Activated T-cell treated with anti-CD3 and anti-CD28 coated beads for 1 hour (primary cell): ENCODE results near the gene GPBAR1.
A peak's percentile ranks its signal among the peaks of the same experiment; 100 is the strongest.

Experiments
- DNase-seq: peaks from one replicate; pipeline ENCODE4 v3.0.0-alpha.2; 2020; ENCODE audit warnings: low read depth

Gene GPBAR1

DNA sequence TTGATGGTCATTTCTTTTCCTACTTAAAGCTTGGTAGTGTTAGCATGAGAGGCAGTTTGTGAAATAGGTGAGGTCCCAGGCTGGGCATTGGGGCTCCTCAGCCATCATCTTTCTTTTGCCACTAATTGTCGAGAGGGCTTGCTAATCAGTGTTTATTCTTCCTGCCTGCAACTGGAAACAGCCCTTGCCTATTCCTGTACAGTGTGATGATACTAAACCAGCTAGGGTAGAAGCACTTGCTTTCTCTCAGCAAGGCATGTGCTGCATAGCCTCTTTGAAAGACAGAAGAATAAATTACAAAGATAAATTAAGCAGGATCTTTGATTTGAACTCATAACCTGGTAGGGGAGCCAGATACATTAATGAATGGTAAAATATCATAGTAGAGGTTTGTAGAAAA, 16.6 kb upstream of the GPBAR1 start:
- DNase-seq, result no peak

DNA sequence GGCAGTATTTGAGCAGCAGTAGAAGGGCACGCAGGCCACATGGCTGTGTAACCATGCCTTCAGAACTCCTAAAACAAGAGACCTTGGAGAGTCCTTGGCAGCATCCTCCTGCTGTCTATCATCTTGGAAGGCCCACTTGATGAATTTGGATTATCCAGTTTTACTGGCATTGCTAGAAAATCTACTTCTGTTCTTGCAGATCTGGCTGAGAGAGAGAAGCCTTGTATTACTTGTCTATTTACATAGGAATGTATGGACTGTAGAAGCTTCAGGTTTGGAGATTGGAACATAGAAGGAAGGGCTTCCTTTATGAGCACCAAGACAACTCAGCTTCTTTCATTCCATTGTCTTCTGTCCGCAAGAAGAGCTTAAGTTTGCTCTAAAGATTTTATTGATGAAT, 16.1 kb upstream of the GPBAR1 start:
- no peak for DNase-seq

DNA sequence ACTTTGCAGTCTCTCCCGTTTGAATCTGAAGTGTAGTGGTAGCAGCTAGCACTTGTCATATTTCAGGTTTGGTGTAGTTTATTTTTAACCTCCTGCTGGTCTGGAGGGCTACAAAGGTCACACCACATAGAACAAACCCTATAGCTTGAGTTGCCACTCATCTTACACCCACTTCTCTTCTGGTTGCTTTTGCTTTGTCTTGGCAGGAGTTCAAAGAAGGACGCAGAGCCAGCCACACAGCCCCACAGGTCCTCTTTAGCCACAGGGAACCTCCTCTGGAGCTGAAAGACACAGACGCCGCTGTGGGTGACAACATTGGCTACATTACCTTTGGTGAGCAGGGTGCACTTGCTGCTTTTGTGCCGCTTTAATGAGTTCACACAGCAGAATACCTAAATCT, 15.6 kb upstream of the GPBAR1 start:
- no peak for DNase-seq

DNA sequence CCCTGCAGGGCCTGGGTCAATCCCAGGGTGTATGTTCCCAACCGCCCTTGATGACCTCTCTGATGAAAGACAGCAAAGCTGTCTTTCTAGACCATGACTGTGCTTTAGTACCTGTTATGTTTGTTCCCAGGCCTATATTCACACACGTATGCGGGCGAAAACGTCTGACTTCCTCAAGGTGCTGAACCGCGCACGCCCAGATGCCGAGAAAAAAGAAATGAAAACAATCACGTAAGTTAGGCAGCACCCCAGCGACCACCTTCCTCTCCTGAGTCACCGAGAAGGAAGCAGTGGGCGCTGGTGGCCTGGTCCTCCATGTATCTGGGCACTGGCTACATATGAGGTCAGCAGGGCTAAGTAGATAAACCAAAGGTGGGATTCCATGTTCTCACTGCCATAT, 11.1 kb upstream of the GPBAR1 start:
- no peak for DNase-seq

DNA sequence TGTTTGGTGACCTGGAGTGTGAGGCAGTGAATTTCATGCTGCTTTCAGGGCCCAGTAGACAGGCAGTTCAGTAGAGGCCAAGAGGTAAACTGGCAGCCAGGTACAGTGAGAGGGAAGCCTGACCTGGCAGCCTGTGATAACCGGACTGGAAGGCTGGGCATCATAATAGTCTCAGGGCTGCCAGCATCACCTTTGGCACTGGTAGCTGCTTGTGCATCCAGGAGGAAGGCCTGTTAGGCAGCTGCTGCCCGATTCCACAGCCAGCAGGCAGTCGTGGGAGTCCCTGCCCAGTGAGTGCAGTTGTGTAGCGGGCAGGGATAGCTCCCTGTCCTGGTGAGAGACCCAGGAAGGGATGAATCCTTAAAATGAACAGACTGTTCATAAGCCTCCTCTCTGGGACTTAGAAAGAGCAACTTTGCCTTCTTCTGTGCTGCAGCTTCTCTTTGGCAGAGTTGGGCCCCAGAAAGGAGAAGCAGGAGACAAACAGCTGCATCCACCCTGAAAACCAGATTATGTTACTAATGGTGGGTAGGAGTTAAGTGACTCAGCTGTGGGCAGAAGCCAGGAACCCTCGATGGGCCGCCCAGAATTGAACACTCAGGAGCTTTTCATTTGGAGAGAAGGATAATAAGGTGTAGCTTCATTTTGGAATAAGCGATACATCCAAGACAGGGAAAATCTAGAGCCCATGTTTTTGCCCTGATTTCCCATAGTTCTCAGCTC, 8.1 kb upstream of the GPBAR1 start:
- DNase-seq, result no peak

DNA sequence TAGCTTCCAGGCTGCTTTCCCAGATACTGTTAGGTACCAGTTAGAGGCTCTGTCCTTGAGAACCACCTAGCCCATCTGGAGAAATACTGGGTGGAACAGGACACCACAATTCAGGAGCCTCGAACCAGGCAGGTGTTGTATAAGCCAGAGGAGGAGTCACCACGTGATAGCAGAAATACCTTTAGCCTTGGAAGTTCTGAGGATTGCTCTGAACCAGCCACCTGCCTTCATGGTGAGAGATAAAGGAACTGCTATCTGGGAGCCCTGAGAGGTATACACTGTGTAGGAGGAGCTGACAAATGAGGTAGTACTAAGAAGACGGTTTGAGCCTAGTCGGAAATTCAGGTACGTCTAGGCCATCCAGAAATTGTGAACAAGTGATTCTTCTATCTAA, 7.6 kb upstream of the GPBAR1 start:
- no peak for DNase-seq

DNA sequence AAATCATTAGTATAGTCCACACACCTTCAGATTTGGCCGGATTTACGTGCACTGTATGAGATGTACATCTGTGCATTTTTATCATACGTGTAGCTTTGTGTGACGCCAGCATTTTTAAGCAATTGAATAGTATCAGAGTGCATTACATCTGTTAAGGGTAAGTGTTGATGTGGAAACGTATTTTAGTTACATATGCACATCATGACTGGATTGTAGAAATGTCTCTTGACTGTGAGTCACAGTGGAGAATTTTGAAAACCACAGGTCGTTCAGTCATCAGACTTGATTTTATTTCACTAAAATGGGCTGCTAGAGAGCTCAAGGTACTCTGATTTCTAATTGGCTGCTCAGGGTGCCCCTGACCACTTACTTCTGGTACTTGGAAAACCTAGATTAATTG, 5.4 kb upstream of the GPBAR1 start:
- no peak for DNase-seq

DNA sequence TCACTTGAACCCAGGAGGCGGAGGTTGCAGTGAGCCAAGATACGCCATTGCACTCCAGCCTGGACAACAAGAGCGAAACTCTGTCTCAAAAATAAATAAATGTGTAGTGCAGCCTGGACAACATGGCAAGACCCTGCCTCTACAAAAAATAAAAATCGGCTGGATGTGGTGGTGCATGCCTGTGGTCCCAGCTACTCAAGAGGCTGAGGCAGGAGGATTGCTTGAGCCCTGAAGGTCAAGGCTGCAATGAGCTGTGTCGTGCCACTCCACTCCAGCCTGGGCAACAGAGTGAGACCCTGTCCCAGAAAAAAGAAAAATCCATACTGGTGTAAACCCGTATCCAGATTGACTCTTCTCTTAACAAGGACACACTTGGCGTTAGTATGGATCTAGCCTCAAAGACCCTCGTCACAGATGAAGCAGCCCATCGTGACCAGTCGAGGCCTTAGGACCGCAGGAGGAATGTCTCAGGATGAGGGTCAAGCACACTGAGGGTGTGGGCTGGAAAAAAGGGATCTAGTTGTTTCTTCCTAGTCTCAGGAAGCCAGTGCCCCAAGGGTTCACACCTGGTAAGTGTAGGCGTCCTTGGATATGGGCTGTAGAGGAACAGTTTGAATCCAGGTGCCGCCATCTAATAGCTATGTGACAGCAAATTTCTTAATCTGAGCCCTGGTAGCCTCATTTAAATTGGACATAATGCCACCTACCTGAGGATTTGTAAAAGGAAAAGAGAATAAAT, 4.0 kb upstream of the GPBAR1 start:
- DNase-seq, result no peak

DNA sequence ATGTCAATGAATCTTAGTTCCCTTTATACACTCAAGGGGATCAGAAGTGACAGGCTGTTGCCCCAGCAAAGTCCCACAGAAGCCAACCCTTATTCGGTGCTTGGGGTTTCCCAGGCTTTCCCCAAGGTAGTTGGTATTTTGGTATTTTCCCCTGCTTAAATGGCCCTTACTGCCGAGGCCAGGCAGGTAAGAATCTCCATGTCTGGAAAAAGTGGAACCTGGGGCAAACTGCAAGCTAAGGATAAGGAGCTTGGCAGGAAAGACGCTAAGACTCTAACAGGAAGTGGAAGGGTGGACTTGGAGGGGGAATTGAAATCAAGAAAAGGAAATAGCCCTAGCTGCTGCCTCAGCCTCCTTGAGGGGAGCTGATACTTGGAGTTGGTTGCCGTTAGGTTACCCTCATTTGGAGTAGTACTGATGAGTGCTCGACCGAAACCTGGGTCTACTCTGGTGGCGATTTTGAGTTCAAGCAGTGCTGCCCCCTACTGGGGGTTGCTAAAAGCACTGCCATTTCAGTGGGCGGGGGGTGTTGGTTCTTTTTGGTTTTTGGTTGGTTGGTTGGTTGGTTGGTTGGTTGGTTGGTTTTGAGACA, 3.3 kb upstream of the GPBAR1 start:
- peak; percentile 53 for DNase-seq

DNA sequence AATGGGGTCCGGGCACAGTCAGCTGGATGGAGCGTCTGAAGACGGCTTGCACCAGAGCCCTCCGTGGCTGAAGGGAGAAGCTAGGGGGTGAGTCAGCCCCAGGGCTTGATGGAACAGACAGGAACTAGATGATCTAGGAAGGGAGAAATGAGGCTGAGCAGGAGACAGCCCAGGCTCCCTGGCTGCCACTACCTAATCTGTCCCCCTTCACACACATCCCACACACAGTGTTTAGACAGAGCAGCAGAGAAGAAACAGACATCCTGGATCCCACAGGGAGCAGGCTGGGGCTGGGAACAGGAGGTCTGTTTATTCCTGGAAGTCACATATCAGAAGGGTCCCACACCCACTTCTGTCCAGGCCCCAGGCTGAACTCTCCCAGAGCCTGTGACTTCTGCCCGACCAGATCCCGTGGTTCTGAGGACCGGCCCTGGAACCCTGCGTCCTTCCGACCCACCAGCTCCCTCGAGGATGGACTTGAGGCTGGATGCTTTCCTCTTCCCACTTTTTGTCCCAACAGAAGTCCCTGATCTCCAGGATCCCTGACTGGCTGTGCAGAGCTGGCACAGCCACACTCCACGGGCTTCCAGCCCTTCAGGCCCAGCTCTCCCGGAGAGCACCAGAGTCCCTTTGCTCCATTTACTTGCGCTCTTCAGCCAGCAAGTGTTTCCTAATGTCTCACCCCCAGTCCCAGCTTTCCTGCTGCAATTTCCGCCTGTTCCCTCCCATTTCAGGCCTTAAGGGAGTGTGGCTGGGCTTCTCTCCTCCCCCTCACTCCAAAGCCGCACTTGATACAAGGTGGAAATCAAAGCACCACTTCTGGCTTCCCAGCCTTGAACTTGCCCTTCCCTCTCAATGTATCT, 1.5 kb upstream of the GPBAR1 start:
- DNase-seq, result no peak

DNA sequence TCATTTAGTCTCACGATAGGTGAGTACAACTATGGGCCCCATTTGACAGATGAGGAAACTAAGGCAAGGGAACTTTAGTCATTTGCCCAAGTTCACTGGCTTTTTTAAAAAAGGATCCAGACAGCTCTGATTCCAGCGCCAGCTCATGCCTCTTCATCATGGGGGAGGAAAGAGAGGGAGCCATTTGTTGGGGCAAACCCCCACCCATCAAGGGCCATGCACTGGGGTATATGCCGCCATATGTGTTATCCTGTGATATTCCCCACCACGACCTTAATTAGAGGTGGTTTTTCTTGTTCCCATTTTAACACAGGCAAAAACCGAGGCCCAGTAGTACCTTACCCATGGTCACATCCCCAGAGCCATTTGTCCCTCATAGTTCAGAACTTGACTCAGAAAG, 649 bp upstream of the GPBAR1 start:
- DNase-seq, result no peak

DNA sequence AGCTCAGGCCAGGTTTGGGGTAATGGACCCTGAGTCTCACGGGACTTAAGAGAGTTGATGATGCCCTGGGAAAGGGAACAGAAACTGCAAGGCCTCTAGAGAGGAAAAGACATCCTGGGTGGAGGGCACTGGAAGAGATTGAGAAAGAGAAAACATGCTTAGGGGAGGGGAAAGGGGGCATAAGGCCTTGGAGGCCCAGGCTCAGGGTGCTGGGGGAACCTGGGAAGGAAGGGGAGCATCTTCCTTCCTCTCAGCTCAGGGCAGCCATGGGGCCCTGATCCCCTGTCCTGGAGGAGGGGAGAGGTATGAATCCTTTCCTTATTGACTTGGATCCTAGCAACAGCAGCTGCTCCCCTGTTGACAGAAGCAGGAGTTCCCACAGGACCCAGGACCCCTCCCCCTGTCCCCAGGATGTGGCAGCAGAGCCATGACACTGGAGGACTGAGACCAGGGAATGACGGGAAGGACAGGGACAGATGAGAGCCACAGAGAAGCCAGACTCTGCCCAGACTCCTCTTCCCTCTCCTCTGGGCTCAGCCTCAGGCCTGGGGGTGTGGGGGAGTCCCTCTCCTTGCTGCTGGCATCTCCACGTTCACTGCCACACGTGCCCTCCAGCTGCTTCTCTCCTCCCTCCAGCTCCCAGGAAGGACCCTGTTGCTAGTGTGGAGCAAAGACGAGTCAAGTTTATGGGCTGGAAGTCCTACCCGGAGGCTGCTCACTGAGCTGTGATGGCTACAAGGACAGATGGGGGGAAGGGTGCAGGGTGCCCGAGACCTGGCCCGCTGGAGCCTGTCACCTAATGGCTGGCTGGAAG, 815 bp downstream of the GPBAR1 start:
- DNase-seq, result no peak

DNA sequence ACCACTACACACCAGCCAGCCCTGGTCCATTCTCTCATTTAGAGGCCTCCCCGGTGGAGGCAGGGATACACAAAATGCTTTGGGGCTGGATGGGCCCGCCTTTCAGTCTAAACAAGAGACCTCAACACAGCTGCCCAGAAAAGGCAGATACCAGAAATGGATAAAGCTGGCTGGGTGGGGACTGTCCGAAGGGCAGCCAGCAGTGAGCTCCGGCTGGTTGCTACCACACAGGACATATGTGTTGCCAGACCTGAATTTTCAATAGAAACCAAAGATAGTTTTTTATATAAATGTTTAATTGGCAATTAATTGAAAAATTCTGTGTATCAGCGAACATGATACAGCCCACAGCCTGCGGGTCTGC, 1.4 kb downstream of the GPBAR1 start:
- DNase-seq, result no peak

DNA sequence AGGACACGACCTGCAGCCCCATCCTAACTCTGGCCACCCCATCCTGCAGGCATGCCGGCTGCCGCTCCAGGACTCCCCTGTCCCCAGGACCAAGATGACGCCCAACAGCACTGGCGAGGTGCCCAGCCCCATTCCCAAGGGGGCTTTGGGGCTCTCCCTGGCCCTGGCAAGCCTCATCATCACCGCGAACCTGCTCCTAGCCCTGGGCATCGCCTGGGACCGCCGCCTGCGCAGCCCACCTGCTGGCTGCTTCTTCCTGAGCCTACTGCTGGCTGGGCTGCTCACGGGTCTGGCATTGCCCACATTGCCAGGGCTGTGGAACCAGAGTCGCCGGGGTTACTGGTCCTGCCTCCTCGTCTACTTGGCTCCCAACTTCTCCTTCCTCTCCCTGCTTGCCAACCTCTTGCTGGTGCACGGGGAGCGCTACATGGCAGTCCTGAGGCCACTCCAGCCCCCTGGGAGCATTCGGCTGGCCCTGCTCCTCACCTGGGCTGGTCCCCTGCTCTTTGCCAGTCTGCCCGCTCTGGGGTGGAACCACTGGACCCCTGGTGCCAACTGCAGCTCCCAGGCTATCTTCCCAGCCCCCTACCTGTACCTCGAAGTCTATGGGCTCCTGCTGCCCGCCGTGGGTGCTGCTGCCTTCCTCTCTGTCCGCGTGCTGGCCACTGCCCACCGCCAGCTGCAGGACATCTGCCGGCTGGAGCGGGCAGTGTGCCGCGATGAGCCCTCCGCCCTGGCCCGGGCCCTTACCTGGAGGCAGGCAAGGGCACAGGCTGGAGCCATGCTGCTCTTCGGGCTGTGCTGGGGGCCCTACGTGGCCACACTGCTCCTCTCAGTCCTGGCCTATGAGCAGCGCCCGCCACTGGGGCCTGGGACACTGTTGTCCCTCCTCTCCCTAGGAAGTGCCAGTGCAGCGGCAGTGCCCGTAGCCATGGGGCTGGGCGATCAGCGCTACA, 2.1 kb downstream of the GPBAR1 start:
- DNase-seq, result no peak

DNA sequence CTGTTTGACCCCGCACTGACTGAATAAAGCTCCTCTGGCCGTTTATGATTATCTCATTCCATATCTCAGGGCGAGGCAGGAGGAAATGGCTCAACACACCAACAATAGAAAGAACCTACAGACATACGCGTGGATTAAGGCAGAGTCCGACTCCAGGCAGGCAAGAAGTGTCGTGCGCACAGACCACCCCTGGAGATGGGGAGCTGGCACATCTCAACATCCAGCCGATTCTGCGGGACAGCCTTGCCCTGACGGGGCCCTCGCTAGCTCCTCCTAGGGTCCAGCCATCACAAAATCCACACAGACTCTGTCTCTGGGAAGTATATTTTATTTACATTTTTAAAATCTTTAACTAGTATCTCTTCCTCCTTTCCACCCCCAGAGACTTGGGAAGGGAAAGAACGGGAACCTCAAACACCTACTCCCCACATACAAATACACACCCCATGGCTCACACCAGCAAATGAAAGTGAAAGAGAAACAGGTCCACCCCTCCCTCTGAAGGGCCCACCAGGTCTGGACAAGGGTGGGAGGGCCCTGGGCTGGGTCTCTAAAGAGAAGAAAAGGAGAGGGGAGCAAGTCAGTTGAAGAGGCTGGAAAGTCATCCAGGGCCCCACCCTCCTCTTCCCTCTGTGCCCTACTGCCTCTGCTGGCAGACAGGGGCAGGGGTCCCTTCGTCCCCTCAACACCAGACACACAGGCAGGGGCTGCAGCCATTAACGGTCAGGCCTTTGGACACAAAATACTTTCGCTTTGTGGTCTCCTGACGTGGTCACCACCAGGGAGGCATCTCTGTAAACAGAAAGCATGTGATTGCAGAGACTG, 3.2 kb downstream of the GPBAR1 start:
- DNase-seq, result no peak

DNA sequence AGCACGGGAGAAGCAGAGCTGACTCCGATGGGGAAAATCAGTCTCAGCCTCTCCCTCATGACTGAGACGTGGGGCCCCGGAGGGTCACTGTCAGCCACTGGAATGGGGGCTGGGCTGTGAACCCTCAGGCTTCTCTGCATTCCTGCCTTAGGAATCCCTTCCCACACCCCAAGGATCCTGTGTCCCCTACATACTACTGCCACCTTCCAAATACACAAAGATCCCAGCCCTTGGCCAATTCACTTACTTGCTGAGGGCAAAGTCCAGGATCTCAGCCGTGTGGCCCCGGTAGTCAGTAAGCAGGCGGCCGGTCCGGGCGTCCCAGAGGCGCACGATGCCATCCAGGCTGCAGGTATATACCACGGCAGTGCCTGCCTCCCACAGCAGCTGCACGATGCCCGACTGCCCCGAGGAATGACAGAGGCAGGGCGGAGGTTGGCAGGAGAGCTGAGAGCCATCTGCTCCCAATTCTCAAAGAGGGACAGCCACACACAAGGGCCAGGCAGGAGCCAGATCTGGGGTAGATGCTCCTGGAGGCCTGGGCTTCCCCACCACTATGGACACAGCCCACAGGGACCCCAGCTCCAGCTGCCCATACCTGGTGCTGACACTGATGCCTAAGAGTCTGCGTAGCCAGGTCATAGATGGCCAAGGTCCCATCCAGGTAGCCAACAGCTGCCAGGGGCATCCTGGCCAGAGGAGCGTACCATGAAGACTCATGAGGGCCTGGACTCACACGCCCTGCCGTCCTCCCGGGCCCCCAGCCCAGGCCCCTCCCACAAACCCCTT, 4.2 kb downstream of the GPBAR1 start:
- DNase-seq, result no peak

DNA sequence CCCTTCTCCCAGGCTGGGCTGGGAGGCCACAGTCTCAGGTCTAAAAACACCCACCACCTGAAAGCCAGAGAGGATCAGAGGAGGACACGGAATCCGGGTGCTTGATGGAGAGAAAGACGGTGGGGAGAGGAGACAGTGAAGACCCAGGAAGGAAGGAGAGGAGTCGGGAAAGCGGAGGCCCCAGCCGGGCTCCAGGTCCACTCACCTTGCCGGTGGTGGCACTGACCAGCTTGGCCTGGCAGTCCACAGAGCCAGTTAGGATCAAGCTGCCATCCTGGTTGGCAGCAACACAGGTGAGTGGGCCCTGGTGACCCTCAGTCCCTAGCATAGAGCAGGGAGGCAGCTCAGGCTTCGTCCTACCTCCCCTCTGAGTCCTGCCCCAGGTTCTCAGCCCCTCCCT, 4.8 kb downstream of the GPBAR1 start:
- no peak for DNase-seq

DNA sequence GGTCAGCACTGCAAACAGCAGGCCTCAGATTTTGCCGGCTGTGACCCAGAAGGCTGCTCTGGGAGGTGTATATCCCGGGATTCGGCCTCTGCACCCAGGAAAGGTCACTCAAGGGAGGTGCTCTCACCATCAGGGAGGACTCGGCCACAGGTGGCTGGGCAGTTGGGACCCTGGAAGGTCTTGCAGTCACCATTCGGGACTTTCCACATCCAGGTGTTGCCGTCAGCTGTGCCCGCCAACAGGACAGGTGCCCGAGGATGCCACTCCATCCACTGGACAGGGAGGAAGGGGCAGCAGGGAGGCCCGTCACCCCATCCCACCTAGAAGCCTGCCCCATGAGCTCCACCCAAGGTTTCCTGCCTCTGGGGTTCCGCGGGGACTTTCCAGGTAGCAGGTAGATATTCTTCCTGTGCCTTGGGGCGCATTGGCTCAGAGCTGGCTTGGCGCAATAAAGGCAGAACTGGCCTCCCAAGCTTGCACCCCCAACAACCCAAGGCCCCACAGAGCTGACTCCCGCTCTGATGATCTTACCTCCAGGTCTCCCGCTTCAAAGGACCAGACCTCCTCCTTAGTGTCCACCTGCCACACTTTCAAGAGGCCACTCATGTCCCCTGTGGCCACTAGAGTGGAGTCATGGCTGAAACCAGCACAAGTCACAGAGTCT, 5.6 kb downstream of the GPBAR1 start:
- DNase-seq, result no peak
